Mammary epithelial cell (primary cell): ENCODE data around the gene PITX3.

Experiments used
- CTCF ChIP-seq, 2 donors: IDR thresholded peaks in 1 of 2; conservative IDR thresholded peaks in 1 of 2; 2 replicates each; pipeline ENCODE4 v1.5.1; 2011 to 2012; ENCODE audit warnings: inconsistent platforms in 2 of 2, low read length in 2 of 2, mild to moderate bottlenecking in 2 of 2, control low read depth in 1 of 2, low read depth in 1 of 2; ENCODE audit not compliant: insufficient read depth in 1 of 2; ENCODE audit errors: extremely low read depth in 1 of 2
- EZH2 ChIP-seq: IDR thresholded peaks from 2 replicates; pipeline ENCODE4 v1.6.1; 2012; ENCODE audit warnings: low read length, inconsistent platforms, borderline replicate concordance

- TF ChIP-seq CTCF (conservative IDR thresholded peaks at IDR 0.05 in 1 of 2, IDR thresholded peaks at IDR 0.05 in 1 of 2; ENCODE audit: extremely low read depth in 1 of 2, insufficient read depth in 1 of 2, low read depth in 1 of 2, low read length in 2 of 2) = no peak
- no peak for TF ChIP-seq EZH2
Observed at GRCh38 chr10:102267748-102268147, 26.4 kb upstream of the PITX3 start.
